ENCODE measurements around the gene TIE1.
A peak's percentile ranks its signal among the peaks of the same experiment; 100 is the strongest.

Gene TIE1

GRCh38 chr1:43312663-43313515 is 12.1 kb downstream of the TIE1 start:
- DNase-seq, result no peak

GRCh38 chr1:43313771-43314170 is 13.0 kb downstream of the TIE1 start:
- DNase-seq, result no peak

- DNase-seq, result no peak
These were observed 13.5 kb downstream of the TIE1 start for GRCh38 chr1:43314233-43314632.

GRCh38 chr1:43315481-43315880 is 14.7 kb downstream of the TIE1 start:
- DNase-seq, result no peak

GRCh38 chr1:43315963-43316737 is 15.4 kb downstream of the TIE1 start:
- DNase-seq, result no peak

GRCh38 chr1:43316738-43317520 is 16.1 kb downstream of the TIE1 start:
- DNase-seq, result no peak

- DNase-seq, result no peak
These were observed 17.2 kb downstream of the TIE1 start for GRCh38 chr1:43317817-43318471.

GRCh38 chr1:43318831-43319230 is 18.0 kb downstream of the TIE1 start:
- no peak for DNase-seq

GRCh38 chr1:43319288-43319687 is 18.5 kb downstream of the TIE1 start:
- DNase-seq, result no peak

- DNase-seq, result no peak
These were observed 19.0 kb downstream of the TIE1 start for GRCh38 chr1:43319766-43320165.

GRCh38 chr1:43321331-43321891 is 20.6 kb downstream of the TIE1 start:
- DNase-seq, result no peak

- no peak for DNase-seq
These were observed 21.7 kb downstream of the TIE1 start for GRCh38 chr1:43322506-43322905.

- peak; percentile 13 for DNase-seq
These were observed 24.0 kb downstream of the TIE1 start for GRCh38 chr1:43324810-43325209.

GRCh38 chr1:43325381-43325780 is 24.6 kb downstream of the TIE1 start:
- DNase-seq, result no peak

- peak; percentile 32 for DNase-seq
These were observed 26.9 kb downstream of the TIE1 start for GRCh38 chr1:43327549-43328292.

GRCh38 chr1:43329995-43330751 is 29.4 kb downstream of the TIE1 start:
- peak; percentile 92 for DNase-seq

GRCh38 chr1:43331688-43332087 is 30.9 kb downstream of the TIE1 start:
- no peak for DNase-seq

GRCh38 chr1:43334453-43335205 is 33.8 kb downstream of the TIE1 start:
- no peak for DNase-seq

GRCh38 chr1:43337588-43337987 is 36.8 kb downstream of the TIE1 start, which contains the start of gene MPL:
TSS of gene MPL (plus strand) at chr1:43337818. CDS start at chr1:43337849, 31 bp downstream.
- DNase-seq, result no peak

- no peak for DNase-seq
These were observed 37.2 kb downstream of the TIE1 start for GRCh38 chr1:43338001-43338400.

All from fibroblast of skin of back (primary cell).